MM.1S (cell line): Measurements from ENCODE around the gene THAP12.

Experiments
- DNase-seq: peaks from one replicate; pipeline ENCODE4 v3.0.0-alpha.2; 2015
- H2AFZ ChIP-seq: fragments of 300-600 bp; sonication (generic); 2 replicates; pipeline ENCODE4 v1.6.0; 2016; ENCODE audit warnings: antibody characterized with exemption, low read length
- H3F3A ChIP-seq: fragments of 300-600 bp; sonication (generic); 2 replicates; pipeline ENCODE4 v1.6.1; 2016; ENCODE audit warnings: mild to moderate bottlenecking, antibody characterized with exemption, low read length, moderate library complexity, mixed read lengths; ENCODE audit not compliant: insufficient read depth
- H3K27ac ChIP-seq: fragments of 300-600 bp; sonication (generic); 2 replicates; pipeline ENCODE4 v1.5.1; 2016; ENCODE audit warnings: mild to moderate bottlenecking, low read length
- H3K27me3 ChIP-seq: fragments of 300-600 bp; sonication (generic); replicated peaks from 2 replicates; pipeline ENCODE4 v1.6.0; 2016; ENCODE audit warnings: low read length; ENCODE audit not compliant: insufficient read depth
- H3K36me3 ChIP-seq: fragments of 300-600 bp; sonication (generic); replicated peaks from 2 replicates; pipeline ENCODE4 v1.6.1; 2016; ENCODE audit warnings: mild to moderate bottlenecking, low read length, mixed read lengths; ENCODE audit not compliant: insufficient read depth
- H3K4me1 ChIP-seq: fragments of 300-600 bp; sonication (generic); 2 replicates; pipeline ENCODE4 v1.6.1; 2016; ENCODE audit warnings: low read length, mixed read lengths
- H3K4me2 ChIP-seq: fragments of 300-600 bp; sonication (generic); 2 replicates; pipeline ENCODE4 v1.6.0; 2016; ENCODE audit warnings: low read depth, low read length
- H3K4me3 ChIP-seq: fragments of 300-600 bp; sonication (generic); 2 replicates; pipeline ENCODE4 v1.5.1; 2016; ENCODE audit warnings: low read length, mixed read lengths
- H3K79me2 ChIP-seq: fragments of 300-600 bp; sonication (generic); 2 replicates; pipeline ENCODE4 v1.6.1; 2016; ENCODE audit warnings: mixed run types, low read length, mixed read lengths
- H3K9ac ChIP-seq: fragments of 300-600 bp; sonication (generic); 2 replicates; pipeline ENCODE4 v1.6.1; 2016; ENCODE audit warnings: low read length, mixed read lengths
- H3K9me2 ChIP-seq: fragments of 300-600 bp; sonication (generic); replicated peaks from 2 replicates; pipeline ENCODE4 v1.6.1; 2016; ENCODE audit warnings: mild to moderate bottlenecking, low read length, mixed read lengths; ENCODE audit not compliant: insufficient read depth
- H3K9me3 ChIP-seq: fragments of 300-600 bp; sonication (generic); replicated peaks from 2 replicates; pipeline ENCODE4 v1.6.1; 2016; ENCODE audit warnings: mild to moderate bottlenecking, low read length, mixed read lengths; ENCODE audit not compliant: insufficient read depth
- H4K20me1 ChIP-seq: fragments of 300-600 bp; sonication (generic); 2 replicates; pipeline ENCODE4 v1.6.1; 2016; ENCODE audit warnings: mild to moderate bottlenecking, low read length, moderate library complexity, mixed read lengths; ENCODE audit not compliant: insufficient read depth
- CTCF ChIP-seq: fragments of 300-600 bp; sonication (generic); IDR thresholded peaks from 2 replicates; pipeline ENCODE4 v1.5.1; 2016; ENCODE audit warnings: antibody characterized with exemption, low read length, mixed read lengths
- EZH2 ChIP-seq: fragments of 300-600 bp; sonication (generic); optimal IDR thresholded peaks from 2 replicates; pipeline ENCODE3; 2017; ENCODE audit warnings: low read depth, mild to moderate bottlenecking, antibody characterized with exemption, low read length, mixed read lengths
- EZH2phosphoT487 ChIP-seq: fragments of 300-600 bp; sonication (generic); IDR thresholded peaks from 2 replicates; pipeline ENCODE4 v1.6.1; 2018; ENCODE audit warnings: antibody characterized with exemption, low read length

Gene THAP12

GRCh38 chr11:76424379-76424778 is 43.4 kb upstream of the THAP12 start:
- Histone ChIP-seq H2AFZ (peak overlapping the region; percentile 40; the same call in 1 of the 2 replicates), H3K9me3 (no peaks in the 10 kb centered on the region), H3K79me2 (no peaks in the 10 kb centered on the region), H3K4me1 (peaks cover 17% of the 10 kb centered on the region), H3K4me3 (peak overlapping the region; percentile 1; the same call in 1 of the 2 replicates), H3K27me3 (no peaks in the 10 kb centered on the region), H3K36me3 (no peaks in the 10 kb centered on the region), H3F3A (no peaks in the 10 kb centered on the region), H3K9me2 (no peaks in the 10 kb centered on the region), H3K27ac (peak overlapping the region; percentile 9; the same call in 1 of the 2 replicates), H3K9ac (no peak overlapping the region), H3K4me2 (peak overlapping the region; percentile 31), H4K20me1 (no peaks in the 10 kb centered on the region)
- TF ChIP-seq EZH2 (no peak), EZH2phosphoT487 (no peak), CTCF (no peak)
- DNase-seq = peak; percentile 72

GRCh38 chr11:76419896-76420295 is 39.0 kb upstream of the THAP12 start:
- no peaks in the 10 kb centered on the region for H3K9me3 ChIP-seq
- H3K4me3 ChIP-seq = no peak overlapping the region
- no peaks in the 10 kb centered on the region for H3K27me3 ChIP-seq
- H4K20me1 ChIP-seq = no peaks in the 10 kb centered on the region
- no peak for DNase-seq
- no peak overlapping the region for H3K27ac ChIP-seq
- H3K79me2 ChIP-seq = no peaks in the 10 kb centered on the region
- no peaks in the 10 kb centered on the region for H3F3A ChIP-seq
- no peak overlapping the region for H3K4me2 ChIP-seq
- H3K9me2 ChIP-seq = no peaks in the 10 kb centered on the region
- H2AFZ ChIP-seq = no peak overlapping the region
- H3K36me3 ChIP-seq = no peaks in the 10 kb centered on the region
- TF ChIP-seq EZH2phosphoT487 = no peak
- TF ChIP-seq CTCF = peak; percentile 58
- H3K9ac ChIP-seq = no peak overlapping the region
- peaks cover 12% of the 10 kb centered on the region for H3K4me1 ChIP-seq

GRCh38 chr11:76415073-76415472 is 34.1 kb upstream of the THAP12 start:
- Histone ChIP-seq H2AFZ (no peak overlapping the region), H3K36me3 (no peaks in the 10 kb centered on the region), H3K27ac (no peak overlapping the region), H3F3A (no peaks in the 10 kb centered on the region), H3K27me3 (no peaks in the 10 kb centered on the region), H3K79me2 (no peaks in the 10 kb centered on the region), H3K9me2 (no peaks in the 10 kb centered on the region), H3K4me2 (no peak overlapping the region), H3K9me3 (no peaks in the 10 kb centered on the region), H3K4me1 (no peaks in the 10 kb centered on the region), H3K4me3 (no peak overlapping the region), H3K9ac (no peak overlapping the region), H4K20me1 (no peaks in the 10 kb centered on the region)
- DNase-seq = peak; percentile 39
- TF ChIP-seq CTCF = peak; percentile 27
- TF ChIP-seq EZH2 = no peak
- TF ChIP-seq EZH2phosphoT487 = no peak
